Neural progenitor cell (in vitro differentiated cells): ENCODE results near the gene C10orf71. TPM values are rescaled to one million over a fixed set of nuclear protein-coding genes. Genes with fewer than 3 reads are reported as not detected.

Experiments used
- DNase-seq: peaks from one replicate; pipeline ENCODE4 v3.0.0-alpha.2; 2016; ENCODE audit warnings: low spot score
- H2AFZ ChIP-seq: fragments of 200-600 bp; sonication (generic); replicated peaks from 2 replicates; pipeline ENCODE4 v1.6.1; 2016; ENCODE audit warnings: antibody characterized with exemption
- H3F3A ChIP-seq: fragments of 200-600 bp; sonication (generic); 2 replicates; pipeline ENCODE4 v1.6.1; 2016; ENCODE audit warnings: antibody characterized with exemption, low read depth
- H3K27ac ChIP-seq: fragments of 200-600 bp; sonication (generic); 2 replicates; pipeline ENCODE4 v1.5.1; 2016; ENCODE audit warnings: mild to moderate bottlenecking
- H3K27me3 ChIP-seq: fragments of 200-600 bp; sonication (generic); 2 replicates; pipeline ENCODE4 v1.6.1; 2016; ENCODE audit warnings: mild to moderate bottlenecking, moderate library complexity
- H3K36me3 ChIP-seq: fragments of 200-600 bp; sonication (generic); 2 replicates; pipeline ENCODE4 v1.5.1; 2016
- H3K4me1 ChIP-seq: fragments of 200-600 bp; sonication (generic); 2 replicates; pipeline ENCODE4 v1.6.1; 2016; ENCODE audit warnings: mixed run types
- H3K4me2 ChIP-seq: fragments of 200-600 bp; sonication (generic); 2 replicates; pipeline ENCODE4 v1.6.1; 2016
- H3K4me3 ChIP-seq: fragments of 200-600 bp; sonication (generic); 2 replicates; pipeline ENCODE4 v1.5.1; 2016
- H3K79me2 ChIP-seq: fragments of 200-600 bp; sonication (generic); 2 replicates; pipeline ENCODE4 v1.6.1; 2016; ENCODE audit warnings: low read depth
- H3K9ac ChIP-seq: fragments of 200-600 bp; sonication (generic); 2 replicates; pipeline ENCODE4 v1.6.1; 2016
- H3K9me3 ChIP-seq: fragments of 200-600 bp; sonication (generic); 2 replicates; pipeline ENCODE4 v1.5.1; 2016; ENCODE audit warnings: low read depth
- H4K20me1 ChIP-seq: fragments of 200-600 bp; sonication (generic); 2 replicates; pipeline ENCODE4 v1.6.1; 2016; ENCODE audit warnings: low read depth
- H3K27ac Mint-ChIP-seq: 3 replicates; pipeline ENCODE4 v1.8.0; 2021; ENCODE audit warnings: mixed read lengths
- H3K27me3 Mint-ChIP-seq: 2 replicates; pipeline ENCODE4 v1.8.0; 2022; ENCODE audit warnings: low read depth, mild to moderate bottlenecking, inconsistent platforms, moderate library complexity, mixed read lengths; ENCODE audit not compliant: insufficient read depth
- H3K36me3 Mint-ChIP-seq: 3 replicates; pipeline ENCODE4 v1.8.0; 2021; ENCODE audit warnings: mixed read lengths
- H3K4me1 Mint-ChIP-seq: 3 replicates; pipeline ENCODE4 v1.8.0; 2021; ENCODE audit warnings: mixed read lengths
- H3K4me3 Mint-ChIP-seq: 3 replicates; pipeline ENCODE4 v1.8.0; 2021; ENCODE audit warnings: mild to moderate bottlenecking, moderate library complexity, mixed read lengths
- H3K9me3 Mint-ChIP-seq: 3 replicates; pipeline ENCODE4 v1.8.0; 2020; ENCODE audit warnings: mixed read lengths
- EZH2 ChIP-seq: fragments of 200-600 bp; sonication (generic); IDR thresholded peaks from 2 replicates; pipeline ENCODE4 v1.6.1; 2017; ENCODE audit warnings: antibody characterized with exemption, mild to moderate bottlenecking, moderate library complexity
- EZH2phosphoT487 ChIP-seq: fragments of 200-600 bp; sonication (generic); IDR thresholded peaks from 2 replicates; pipeline ENCODE4 v1.6.1; 2017; ENCODE audit warnings: antibody characterized with exemption
- total RNA-seq: library from RNA; depleted of rRNA; stranded (reverse); fragments of >200 nt; gene quantifications from 2 replicates; pipeline ENCODE4 v1.2.3, GENCODE V29; 2015; ENCODE audit warnings: low replicate concordance
- TF ChIP-seq, protein P1 (sequence below): fragments of 200-600 bp; sonication (generic); IDR thresholded peaks from 2 replicates; pipeline ENCODE4 v1.5.1; 2017; ENCODE audit warnings: antibody characterized with exemption, mild to moderate bottlenecking

Gene C10orf71
- total RNA-seq, 1 donor from 2014 or later: not detected

DNA sequence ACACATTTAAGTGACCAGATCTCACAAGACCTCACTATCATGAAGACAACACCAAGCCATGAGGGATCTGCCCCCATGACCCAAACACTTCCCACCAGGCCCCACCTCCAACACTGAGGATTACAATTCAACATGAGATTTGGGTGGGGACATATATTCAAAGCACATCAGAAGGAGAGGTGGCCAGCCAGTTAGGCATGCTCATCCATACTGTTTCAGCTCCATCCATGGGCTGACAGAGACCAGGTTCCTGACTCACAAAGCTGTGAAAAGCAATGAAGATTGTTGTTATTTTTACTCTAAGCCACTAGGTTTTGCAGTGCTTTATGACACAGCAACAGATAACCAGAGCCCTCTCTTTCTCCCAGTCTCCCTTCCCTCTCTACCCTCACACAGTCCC, 36.0 kb downstream of the C10orf71 start:
- Mint-ChIP-seq H3K36me3 (no peaks in the 10 kb centered on the region), H3K27ac (no peak overlapping the region)

DNA sequence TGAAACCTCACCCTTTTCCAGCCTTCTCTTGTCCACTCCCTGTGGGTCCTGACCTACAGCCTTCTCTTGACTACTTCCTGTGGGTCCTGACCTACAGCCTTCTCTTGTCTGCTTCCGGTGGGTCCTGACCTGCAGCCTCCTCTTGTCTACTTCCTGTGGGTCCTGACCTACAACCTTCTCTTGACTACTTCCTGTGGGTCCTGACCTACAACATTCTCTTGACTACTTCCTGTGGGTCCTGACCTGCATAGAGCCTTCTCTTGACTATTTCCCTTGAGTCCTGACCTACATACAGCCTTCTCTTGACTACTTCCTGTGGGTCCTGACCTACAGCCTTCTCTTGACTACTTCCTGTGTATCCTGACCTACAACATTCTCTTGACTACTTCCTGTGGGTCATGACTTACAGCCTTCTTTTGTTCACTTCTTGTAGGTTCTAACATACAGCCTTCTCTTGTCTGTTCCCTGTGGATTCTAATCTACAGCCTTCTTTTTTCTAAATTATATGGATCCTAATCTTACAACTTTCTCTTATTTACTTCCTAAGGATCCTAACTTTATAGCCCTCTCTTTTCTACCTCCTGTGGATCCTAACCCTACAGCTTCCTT, 36.5 kb downstream of the C10orf71 start:
- no peaks in the 10 kb centered on the region for H3K4me1 ChIP-seq
- H3K27ac Mint-ChIP-seq: no peak overlapping the region
- no peaks in the 10 kb centered on the region for H3K79me2 ChIP-seq
- no peak overlapping the region for H3K27ac ChIP-seq
- H3K9ac ChIP-seq: no peak overlapping the region
- H3K36me3 Mint-ChIP-seq: no peaks in the 10 kb centered on the region
- H3F3A ChIP-seq: no peaks in the 10 kb centered on the region
- H3K4me3 ChIP-seq: no peak overlapping the region
- H3K36me3 ChIP-seq: no peaks in the 10 kb centered on the region
- DNase-seq: no peak
- TF ChIP-seq, protein P1, sequence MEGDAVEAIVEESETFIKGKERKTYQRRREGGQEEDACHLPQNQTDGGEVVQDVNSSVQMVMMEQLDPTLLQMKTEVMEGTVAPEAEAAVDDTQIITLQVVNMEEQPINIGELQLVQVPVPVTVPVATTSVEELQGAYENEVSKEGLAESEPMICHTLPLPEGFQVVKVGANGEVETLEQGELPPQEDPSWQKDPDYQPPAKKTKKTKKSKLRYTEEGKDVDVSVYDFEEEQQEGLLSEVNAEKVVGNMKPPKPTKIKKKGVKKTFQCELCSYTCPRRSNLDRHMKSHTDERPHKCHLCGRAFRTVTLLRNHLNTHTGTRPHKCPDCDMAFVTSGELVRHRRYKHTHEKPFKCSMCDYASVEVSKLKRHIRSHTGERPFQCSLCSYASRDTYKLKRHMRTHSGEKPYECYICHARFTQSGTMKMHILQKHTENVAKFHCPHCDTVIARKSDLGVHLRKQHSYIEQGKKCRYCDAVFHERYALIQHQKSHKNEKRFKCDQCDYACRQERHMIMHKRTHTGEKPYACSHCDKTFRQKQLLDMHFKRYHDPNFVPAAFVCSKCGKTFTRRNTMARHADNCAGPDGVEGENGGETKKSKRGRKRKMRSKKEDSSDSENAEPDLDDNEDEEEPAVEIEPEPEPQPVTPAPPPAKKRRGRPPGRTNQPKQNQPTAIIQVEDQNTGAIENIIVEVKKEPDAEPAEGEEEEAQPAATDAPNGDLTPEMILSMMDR: no peak
- TF ChIP-seq EZH2 (no peak), EZH2phosphoT487 (no peak)
- H2AFZ ChIP-seq: no peak overlapping the region
- peaks cover 4% of the 10 kb centered on the region for H3K9me3 Mint-ChIP-seq
- H3K4me3 Mint-ChIP-seq: no peak overlapping the region
- H3K27me3 Mint-ChIP-seq: peaks cover 5% of the 10 kb centered on the region
- H3K4me2 ChIP-seq: no peak overlapping the region
- no peaks in the 10 kb centered on the region for H3K27me3 ChIP-seq
- no peaks in the 10 kb centered on the region for H4K20me1 ChIP-seq
- no peaks in the 10 kb centered on the region for H3K4me1 Mint-ChIP-seq
- no peaks in the 10 kb centered on the region for H3K9me3 ChIP-seq

More for the DNA sequence above, 36.0 kb downstream of the C10orf71 start:
- no peak overlapping the region for H3K4me3 ChIP-seq
- H3K9me3 Mint-ChIP-seq: peaks cover 4% of the 10 kb centered on the region
- H3K27me3 ChIP-seq: no peaks in the 10 kb centered on the region
- H3K36me3 ChIP-seq: no peaks in the 10 kb centered on the region
- DNase-seq: no peak
- no peaks in the 10 kb centered on the region for H4K20me1 ChIP-seq
- H3K9ac ChIP-seq: no peak overlapping the region
- no peaks in the 10 kb centered on the region for H3K9me3 ChIP-seq
- H3F3A ChIP-seq: no peaks in the 10 kb centered on the region
- H3K4me2 ChIP-seq: no peak overlapping the region
- no peak overlapping the region for H3K27ac ChIP-seq
- H2AFZ ChIP-seq: no peak overlapping the region
- no peaks in the 10 kb centered on the region for H3K79me2 ChIP-seq
- TF ChIP-seq, protein P1: no peak
- TF ChIP-seq EZH2phosphoT487 (no peak), EZH2 (no peak)
- H3K27me3 Mint-ChIP-seq: peaks cover 5% of the 10 kb centered on the region
- H3K4me1 Mint-ChIP-seq: no peaks in the 10 kb centered on the region
- no peaks in the 10 kb centered on the region for H3K4me1 ChIP-seq
- no peak overlapping the region for H3K4me3 Mint-ChIP-seq

DNA sequence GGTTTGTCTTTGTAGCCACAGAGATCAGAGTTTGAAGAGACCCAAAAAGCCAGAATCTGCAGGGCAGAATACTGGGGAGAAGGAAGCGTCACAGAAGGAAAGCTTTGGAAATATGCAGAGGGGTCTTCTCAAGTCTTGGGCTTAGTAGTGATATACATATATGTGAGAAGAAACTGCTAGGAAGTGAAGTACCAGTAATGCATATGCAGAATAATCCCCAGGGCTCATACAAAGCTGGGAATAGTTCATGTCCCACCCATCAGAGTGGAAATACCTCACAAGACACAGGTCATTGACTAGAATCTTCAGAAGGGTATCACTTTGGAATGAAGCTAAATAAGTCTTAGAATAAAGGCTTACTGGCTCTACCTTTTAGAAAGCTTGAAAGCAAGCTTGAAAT, 39.6 kb downstream of the C10orf71 start:
- Mint-ChIP-seq H3K4me3 (no peak overlapping the region), H3K9me3 (peaks cover under 1% of the 10 kb centered on the region), H3K27ac (no peak overlapping the region), H3K4me1 (no peaks in the 10 kb centered on the region), H3K27me3 (peaks cover 5% of the 10 kb centered on the region), H3K36me3 (no peaks in the 10 kb centered on the region)
- no peaks in the 10 kb centered on the region for H3K79me2 ChIP-seq
- no peak overlapping the region for H2AFZ ChIP-seq
- no peak overlapping the region for H3K4me2 ChIP-seq
- H3K27ac ChIP-seq: no peak overlapping the region
- H3K9ac ChIP-seq: no peak overlapping the region
- H3K4me3 ChIP-seq: no peak overlapping the region
- no peaks in the 10 kb centered on the region for H3K4me1 ChIP-seq
- no peaks in the 10 kb centered on the region for H3K27me3 ChIP-seq
- DNase-seq: no peak
- H4K20me1 ChIP-seq: no peaks in the 10 kb centered on the region
- no peaks in the 10 kb centered on the region for H3K9me3 ChIP-seq
- H3F3A ChIP-seq: no peaks in the 10 kb centered on the region
- no peaks in the 10 kb centered on the region for H3K36me3 ChIP-seq
- TF ChIP-seq EZH2 (no peak), EZH2phosphoT487 (no peak)

DNA sequence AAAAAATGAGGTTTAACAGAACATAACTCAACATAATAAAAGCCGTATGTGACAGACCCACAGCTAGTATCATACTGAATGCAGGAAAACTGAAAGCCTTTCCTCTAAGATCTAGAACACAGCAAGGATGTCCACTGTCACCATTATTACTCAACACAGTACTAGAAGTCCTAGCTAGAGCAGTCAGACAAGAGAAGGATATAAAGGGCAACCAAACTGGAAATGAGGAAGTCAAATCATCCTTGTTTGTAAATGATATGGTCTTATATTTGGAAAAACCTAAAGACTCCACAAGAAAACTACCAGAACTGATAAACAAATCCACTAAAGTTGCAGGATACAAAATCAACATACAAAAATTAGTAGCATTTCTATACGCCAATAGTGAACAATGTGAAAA, 45.9 kb downstream of the C10orf71 start:
- Histone ChIP-seq H2AFZ (no peak overlapping the region), H3K4me3 (no peak overlapping the region), H3F3A (no peaks in the 10 kb centered on the region), H3K79me2 (no peaks in the 10 kb centered on the region), H3K4me1 (no peaks in the 10 kb centered on the region), H3K9ac (no peak overlapping the region), H3K27ac (no peak overlapping the region), H3K9me3 (no peaks in the 10 kb centered on the region), H3K36me3 (no peaks in the 10 kb centered on the region), H3K4me2 (no peak overlapping the region), H3K27me3 (no peaks in the 10 kb centered on the region), H4K20me1 (no peaks in the 10 kb centered on the region)
- DNase-seq: no peak
- Mint-ChIP-seq H3K27ac (no peak overlapping the region), H3K36me3 (no peaks in the 10 kb centered on the region), H3K4me3 (no peak overlapping the region), H3K9me3 (no peaks in the 10 kb centered on the region), H3K27me3 (peaks cover 7% of the 10 kb centered on the region), H3K4me1 (no peaks in the 10 kb centered on the region)
- TF ChIP-seq, protein P1: no peak
- TF ChIP-seq EZH2 (no peak), EZH2phosphoT487 (no peak)
